Posterior vena cava (tissue), 2 donors: ENCODE data around the gene SLC39A11. TPM values are rescaled to one million over a fixed set of nuclear protein-coding genes. Genes with fewer than 3 reads are reported as not detected.
"Not testable (repeated sequence)": the region's sequence is repeated elsewhere in the genome, so short reads cannot be mapped to it uniquely, and the experiment has no call there.

Experiments
- DNase-seq: peaks from one replicate; pipeline ENCODE4 v3.0.0-alpha.2; 2020; ENCODE audit warnings: low spot score
- intact Hi-C, 2 donors: fragments of 100-400 bp; cut with DNase I; formaldehyde crosslinking; loops; one replicate each; pipeline versions ENCODE4 v1.14.1 to v1.14.2; 2022 to 2023
- total RNA-seq, 2 donors: library from RNA; stranded (reverse); fragmentation: NEBNext Ultra II Directional; extraction: Animal tissue kit (Norgen Biotek cat#: 25700); gene quantifications; one replicate each; pipeline ENCODE4 v1.2.1, GENCODE V29; 2021
- donor health status: DM: yes; HTN: yes; CAD: no.
- donor health status: DM: yes; HTN: yes; CAD: no.

SLC39A11 gene
- total RNA-seq, 2 donors from 2014 or later = 20.6 to 25.8 TPM

DNA sequence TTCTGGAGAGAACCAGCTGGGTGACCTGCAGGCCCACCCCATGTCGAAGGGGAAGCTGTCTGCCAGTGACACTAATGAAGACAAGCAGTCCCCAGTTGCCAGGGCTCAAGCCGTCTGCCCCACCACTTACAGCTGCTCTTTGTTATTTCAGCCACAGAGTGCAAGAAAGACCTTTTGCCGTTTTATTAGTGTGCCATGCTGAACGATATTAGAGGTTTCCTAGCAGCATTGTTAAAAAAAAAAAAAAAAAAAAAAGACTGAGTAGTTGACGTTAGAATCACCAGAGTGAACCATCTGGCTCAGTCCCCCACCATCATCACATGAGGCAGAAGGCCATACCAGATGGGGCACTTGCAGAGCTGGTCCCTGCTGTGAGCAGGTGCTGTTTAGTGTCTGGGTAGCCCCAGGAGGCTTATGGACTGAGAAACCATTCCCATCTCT lies 26.5 kb upstream of the SLC39A11 start:
- no peak for DNase-seq
- intact Hi-C loops = no loop called here

DNA sequence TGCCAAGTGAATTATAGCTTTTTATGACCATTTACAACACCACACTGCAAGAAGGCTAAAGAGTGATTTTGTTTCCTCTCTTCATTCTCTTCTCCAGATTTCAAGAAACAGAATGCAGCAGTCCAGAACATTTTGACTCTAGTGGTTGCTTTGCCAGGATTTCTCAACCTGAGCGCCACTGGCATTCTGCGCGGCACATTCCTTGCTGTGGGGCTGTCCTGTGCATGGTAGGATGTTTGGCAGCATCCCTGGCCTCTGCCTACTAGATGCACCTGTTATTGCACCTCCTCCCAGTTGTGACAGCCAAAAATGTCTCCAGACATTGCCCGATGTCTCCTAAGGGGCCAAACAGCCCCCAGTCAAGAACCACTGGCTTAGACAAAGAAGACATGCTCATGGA lies 25.7 kb upstream of the SLC39A11 start:
- intact Hi-C loops = no loop called here
- DNase-seq = no peak

DNA sequence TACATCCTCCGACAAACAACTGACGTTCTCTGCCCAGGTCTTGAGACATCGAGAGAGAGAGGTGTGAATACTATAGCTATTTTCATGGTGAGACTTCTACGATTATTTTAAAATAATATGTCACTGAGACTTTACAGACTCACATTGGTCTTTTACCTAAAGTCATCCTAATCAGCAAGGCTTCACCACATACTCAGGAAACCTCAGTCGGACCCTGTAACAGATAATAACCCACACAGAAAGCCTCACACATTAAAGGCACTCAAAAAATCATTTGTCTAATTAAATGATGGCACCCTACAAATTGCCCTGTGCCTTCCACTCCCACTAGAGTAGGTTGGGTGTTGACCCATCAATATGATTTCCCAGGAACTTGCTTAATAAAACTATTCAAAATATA lies 19.8 kb upstream of the SLC39A11 start:
- DNase-seq = no peak
- intact Hi-C loops = no loop called here

DNA sequence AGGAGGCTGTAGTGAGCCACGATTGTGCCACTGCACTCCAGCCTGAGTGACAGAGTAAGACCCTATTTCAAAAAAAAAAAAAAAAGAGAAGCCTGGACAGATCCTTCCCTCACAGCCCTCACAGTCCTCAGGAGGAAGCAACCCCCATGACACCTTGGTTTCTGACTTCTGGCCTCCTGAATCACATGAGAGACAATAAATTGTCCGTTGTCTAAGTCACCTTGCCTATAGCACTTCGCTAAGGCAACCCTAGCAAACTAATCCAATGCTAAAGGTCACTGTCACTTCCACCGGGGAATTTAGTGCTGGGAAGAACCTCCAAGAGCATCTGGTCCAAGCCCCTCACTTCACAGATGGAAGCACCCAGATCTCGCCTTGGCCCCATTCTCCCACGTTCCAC lies 18.9 kb upstream of the SLC39A11 start:
- intact Hi-C loops = no loop called here
- DNase-seq = no peak

DNA sequence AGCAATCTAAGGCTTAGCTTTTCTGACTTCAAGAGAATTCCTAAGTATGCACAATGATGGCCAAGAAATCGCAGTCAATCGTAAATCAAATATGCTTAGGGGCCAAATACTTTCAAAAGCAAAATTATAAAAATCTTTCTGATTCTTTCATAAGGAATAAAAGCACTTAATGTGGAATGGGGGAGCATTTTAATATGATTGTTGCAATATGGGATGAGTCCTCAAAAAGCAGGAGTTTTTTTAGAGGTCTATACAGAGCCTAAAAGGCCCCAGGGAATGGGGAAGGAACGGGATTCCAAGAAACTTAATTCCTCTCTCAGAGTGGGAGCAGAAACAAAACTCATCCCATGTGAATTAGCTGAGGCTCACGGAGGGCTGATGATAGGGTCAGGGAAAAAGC lies 14.7 kb upstream of the SLC39A11 start:
- DNase-seq = no peak
- intact Hi-C loops = no loop called here

DNA sequence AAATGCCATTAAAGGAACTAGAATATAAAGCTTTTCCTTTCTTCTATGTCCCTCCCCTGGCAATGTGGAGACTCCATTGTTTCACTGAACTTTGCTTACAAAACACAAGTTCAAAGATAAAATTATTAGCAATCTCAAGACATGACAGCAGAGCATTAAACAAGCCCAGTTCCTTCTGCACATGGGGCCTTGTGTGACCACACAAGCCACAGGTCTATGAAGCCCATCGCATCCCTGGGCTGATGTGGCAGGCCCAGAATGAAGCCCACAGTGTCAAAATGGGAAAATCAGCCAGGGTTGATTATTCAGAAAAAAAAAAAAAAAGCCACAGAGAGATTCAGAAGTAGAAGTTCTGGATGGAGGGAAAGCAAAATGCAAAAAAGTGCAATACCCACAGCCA lies 12.9 kb upstream of the SLC39A11 start:
- intact Hi-C loops = no loop called here
- DNase-seq = no peak

DNA sequence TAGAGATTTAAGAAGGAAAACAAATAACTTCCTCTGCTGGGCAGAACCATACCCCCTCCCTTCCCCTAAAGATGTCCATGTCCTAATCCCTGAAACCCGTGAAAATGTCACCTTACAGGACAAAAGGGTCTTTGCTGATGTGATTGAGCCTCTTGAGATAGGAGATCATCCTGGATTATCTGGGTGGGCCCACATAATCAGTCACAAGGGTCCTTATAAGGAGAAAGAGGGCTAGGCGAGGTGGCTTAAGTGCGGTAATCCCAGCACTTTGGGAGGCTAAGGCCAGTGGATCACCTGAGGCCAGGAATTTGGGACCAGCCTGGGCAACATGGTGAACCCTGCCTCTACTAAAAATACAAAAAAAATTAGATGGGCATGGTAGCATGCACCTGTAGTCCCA lies 12.0 kb upstream of the SLC39A11 start:
- DNase-seq = no peak
- intact Hi-C loops = no loop called here

DNA sequence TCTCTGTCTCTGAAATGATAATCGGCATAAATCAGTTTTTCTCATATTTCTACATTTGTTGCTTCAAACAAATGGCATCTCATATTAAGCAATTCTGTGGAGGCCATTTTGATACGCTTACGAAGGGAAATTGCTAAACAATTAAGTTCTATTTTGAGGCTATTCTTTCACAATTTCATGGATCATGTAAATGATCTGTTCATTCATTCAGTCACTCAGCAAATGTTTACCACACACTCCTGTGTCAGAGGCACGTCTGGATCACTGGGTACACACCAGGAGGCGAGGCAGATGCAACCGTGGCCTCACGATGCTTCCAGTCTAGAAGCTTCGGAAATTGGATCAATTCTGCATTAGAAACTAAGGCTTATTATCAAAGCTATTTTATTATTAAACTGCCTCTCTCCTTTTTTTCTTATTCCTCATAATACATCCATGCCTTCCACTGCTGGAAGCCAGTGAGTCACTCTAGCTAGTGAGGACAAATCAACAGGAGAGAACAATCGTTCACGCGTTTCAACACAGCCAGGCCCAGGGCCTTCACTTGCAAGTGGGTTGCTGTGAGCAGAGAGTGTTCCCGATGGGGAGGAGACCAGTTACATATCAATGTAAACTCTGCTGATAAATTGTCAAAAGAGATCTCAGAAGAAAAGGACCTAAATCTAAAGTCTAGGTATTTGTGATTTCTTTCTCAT lies 11.3 kb upstream of the SLC39A11 start:
- no peak for DNase-seq
- intact Hi-C loops = no loop called here

DNA sequence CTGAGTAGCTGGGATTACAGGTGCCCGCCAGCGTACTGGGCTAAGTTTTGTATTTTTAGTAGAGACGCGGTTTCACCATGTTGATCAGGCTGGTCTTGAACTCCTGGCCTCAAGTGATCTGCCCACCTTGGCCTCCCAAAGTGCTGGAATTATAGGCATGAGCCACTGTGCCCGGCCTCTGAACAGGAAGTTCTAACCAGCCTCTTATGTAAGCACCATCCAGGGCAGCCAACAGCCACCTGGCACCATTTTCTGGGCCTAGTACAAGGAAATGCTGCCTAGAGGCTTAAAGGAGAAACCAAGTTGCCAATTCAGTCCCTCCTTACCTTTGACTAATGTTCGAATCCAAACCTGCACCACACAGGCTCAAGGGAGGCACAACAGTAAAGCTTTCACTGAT lies 8.5 kb upstream of the SLC39A11 start:
- intact Hi-C loops = no loop called here

DNA sequence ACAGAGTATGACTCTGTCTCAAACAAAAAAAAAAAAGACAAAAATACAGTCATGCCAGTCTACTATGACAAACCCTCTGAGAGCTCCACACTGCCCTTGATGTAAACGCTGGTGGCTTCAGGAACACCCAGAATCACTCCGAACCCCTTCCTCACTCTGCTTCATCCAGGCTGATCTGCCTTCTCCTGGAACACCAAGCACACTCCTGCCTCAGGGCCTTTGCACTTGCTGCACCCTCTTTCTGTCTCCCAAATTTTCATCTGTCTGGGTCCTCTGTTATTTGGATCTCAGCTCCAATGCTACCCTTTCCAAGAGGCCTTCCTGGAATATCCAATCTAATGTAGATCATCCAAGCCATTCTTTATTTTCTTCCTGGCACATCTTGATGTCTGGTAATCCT lies 7.9 kb upstream of the SLC39A11 start:
- DNase-seq = no peak
- intact Hi-C loops = no loop called here

More for the DNA sequence above, 8.5 kb upstream of the SLC39A11 start:
- no peak for DNase-seq

DNA sequence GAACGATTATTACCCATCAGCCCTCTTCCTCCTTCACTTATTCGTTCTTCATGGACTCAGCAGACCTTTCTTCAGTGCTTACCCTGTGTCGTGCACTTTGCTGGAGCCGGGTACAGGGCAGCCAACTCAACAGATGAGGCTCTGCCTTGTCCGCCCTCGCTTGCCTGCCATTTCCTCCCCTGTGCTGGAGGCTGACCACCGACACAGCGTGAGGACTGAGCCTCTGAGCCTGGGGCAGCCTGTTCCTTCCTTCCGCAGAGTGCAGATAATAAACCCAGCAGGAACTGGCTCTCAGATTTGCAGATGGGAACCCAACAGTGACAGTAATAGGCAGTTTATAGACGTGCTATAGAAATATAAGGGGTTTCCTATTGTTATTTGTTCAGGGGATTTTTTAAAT lies 7.0 kb upstream of the SLC39A11 start:
- intact Hi-C loops = loop anchor here (10.0 kb wide), 2 partner anchors 115 to 1675 kb away; partner anchors contain the start of gene NAT9 (in 1 of the 2)
- DNase-seq = no peak

DNA sequence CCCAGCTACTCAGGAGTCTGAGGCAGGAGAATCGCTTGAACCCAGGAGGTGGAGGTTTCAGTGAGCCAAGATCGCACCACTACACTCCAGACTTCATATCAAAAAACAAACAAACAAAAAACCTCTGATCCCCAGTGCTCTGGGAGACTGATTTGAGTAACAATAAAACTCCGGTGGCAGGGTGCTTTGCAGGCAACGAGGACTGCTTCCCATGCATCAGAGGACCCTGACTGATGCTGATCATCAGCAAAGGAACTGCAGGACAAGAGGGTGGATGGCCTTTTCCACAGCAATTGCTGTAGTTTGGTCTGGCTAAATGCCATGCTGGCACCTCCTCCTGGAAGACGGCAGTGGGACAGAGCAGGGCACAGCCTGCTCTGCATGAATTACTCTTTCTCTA lies 6.4 kb upstream of the SLC39A11 start:
- intact Hi-C loops = loop anchor here (10.0 kb wide), 2 partner anchors 114 to 1676 kb away; partner anchors contain the start of gene NAT9 (in 1 of the 2)
- DNase-seq = no peak

DNA sequence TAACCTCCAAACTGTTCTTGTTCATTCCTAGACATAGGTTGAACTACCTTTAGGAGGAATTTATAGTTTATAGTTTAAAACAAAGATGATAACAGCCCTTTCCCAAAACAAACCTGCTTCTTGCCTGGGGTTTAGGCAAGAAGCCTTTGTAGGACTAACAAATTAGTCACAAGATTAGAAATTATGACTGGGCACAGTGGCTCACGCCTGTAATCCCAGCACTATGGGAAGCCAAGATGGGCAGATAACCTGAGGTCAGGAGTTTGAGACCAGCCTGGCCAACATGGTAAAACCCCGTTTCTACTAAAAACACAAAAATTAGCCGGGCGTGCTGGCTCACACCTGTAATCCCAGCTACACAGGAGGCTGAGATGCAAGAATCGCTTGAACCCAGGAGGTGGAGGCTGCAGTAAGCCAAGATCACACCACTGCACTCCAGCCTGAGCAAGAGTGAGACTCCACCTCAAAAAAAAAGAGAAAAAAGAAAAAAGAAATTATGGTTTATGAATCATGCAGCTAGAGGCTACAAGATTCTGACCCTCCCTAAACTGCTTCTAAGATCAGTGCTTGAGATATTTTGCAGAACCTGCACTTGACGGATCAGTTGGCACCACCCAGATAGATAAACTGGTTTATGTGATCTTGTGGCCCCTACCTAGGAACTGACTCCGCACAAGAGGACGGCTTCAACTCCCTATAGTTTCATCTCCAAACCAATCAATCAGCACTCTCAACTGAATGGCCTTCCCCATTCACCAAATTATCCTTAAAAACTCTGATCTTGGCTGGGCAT lies 5.7 kb upstream of the SLC39A11 start:
- DNase-seq = not testable (repeated sequence)
- intact Hi-C loops = loop anchor here (10.0 kb wide), 2 partner anchors 113 to 1677 kb away; partner anchors contain the start of gene NAT9 (in 1 of the 2)

DNA sequence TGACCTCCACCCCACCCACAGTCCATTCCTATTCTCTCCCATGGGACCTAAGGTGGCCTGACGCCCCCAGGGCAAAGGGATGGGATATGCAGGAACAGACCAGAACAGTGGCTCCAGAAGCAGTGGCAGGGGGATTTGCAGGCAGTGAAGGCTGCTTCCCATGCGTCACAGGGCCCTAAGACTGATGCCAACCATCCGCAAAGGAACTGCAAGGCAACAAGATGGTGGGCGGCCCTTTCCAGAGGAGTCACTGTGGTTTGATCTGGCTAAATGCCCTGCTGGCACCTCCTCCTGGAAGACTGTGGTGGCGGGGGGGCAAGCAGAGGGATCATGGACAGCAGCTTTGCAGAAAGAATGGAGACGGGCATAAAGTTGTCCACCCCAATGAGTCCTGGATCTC lies 4.4 kb upstream of the SLC39A11 start:
- DNase-seq = no peak
- intact Hi-C loops = loop anchor here (10.0 kb wide), 2 partner anchors 112 to 1678 kb away; partner anchors contain the start of gene NAT9 (in 1 of the 2)

DNA sequence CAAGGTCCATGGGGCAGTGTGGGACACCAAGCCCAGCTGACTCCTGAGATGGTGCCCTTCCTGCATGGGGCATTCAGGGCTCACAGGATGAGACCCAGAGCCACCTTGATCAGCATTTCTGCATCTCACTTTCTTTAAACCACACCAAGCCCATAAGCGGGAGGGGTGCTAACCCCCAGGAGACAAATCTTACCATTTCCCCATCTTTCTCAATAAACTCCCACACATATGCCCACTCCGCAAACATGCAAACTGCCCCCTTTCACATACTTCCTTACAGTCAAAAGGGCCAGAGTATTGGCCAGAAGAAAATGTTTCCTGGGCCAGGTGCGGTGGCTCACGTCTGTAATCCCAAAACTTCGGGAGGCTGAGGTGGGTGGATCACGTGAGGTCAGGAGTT lies 3.7 kb upstream of the SLC39A11 start:
- no peak for DNase-seq
- intact Hi-C loops = loop anchor here (10.0 kb wide), 2 partner anchors 111 to 1679 kb away; partner anchors contain the start of gene NAT9 (in 1 of the 2)

DNA sequence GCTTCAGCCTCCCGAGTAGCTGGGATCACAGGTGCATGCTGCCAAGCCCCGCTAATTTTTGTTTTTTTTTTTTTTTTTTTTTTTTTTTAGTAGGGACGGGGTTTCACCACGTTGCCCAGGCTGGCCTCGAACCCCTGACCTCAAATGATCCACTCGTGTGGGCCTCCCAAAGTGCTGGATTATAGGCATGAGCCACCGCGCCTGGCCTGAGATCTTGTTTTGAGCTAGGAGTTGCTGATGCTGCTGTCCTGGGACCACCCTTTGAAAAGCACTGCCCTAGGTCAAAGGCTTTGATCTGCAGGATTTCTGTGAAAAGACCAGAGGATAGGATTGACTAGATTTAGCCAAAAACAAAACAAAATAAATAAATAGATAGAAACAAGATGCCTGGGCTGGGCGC lies 798 bp upstream of the SLC39A11 start:
- intact Hi-C loops = loop anchor here (10.0 kb wide), 2 partner anchors 108 to 1682 kb away; partner anchors contain the start of gene NAT9 (in 1 of the 2)
- DNase-seq = no peak

DNA sequence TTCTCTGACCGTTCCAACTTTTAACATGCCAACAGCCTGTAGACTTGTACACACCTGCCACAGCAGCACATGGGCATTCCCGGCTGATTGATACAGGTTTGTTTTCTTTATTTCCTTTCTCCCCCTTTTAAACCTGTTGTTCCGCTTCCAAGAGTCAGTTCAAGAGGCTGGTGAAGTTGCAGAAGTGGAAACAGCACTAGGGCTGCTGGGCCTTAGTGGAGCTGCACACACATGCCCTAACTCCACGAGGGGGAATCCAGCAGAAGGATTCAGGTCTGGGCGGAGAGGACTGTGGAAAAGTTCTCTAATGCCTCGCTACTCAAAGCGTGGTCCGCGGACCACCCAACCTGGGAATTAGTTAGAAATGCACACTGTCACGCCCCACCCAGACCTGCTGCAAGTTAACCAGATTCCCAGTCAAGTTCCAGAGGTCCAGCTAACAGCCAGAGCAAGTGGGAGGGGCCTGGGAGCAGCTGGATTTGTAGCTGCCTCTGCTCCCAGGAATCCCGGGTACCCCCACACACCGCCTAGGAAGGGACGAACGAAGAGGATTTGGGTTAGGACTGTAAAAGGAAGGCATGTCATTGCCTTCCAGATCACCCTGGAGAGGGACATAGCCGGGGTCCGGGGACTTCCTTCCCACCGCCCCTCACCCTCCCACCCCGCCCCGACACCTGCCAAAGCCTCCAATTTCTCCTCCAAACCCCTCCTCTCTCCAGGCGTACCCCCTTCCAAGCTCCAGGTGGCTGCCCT lies 542 bp downstream of the SLC39A11 start:
- intact Hi-C loops = loop anchor here (10.0 kb wide), 2 partner anchors 107 to 1683 kb away; partner anchors contain the start of gene NAT9 (in 1 of the 2)
- DNase-seq = no peak

DNA sequence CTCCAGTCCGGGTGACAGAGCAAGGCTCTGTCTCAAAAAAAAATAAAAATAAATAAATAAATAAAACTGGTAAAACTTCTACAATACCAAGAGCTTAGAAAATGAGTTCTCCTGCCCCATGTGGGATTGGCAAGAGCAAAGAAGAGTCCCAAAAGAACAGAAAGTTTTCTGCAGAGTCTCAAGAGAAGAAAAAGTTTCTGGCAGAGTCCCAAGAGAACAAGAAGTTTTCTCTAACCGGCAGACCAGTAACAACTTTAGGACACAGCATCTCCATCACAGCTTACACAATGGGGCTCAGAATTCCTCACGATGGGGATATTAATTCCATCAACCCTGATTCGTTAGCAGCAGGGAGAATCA lies 1.1 kb downstream of the SLC39A11 start:
- intact Hi-C loops = loop anchor here (10.0 kb wide), 2 partner anchors 107 to 1683 kb away; partner anchors contain the start of gene NAT9 (in 1 of the 2)
- no peak for DNase-seq

DNA sequence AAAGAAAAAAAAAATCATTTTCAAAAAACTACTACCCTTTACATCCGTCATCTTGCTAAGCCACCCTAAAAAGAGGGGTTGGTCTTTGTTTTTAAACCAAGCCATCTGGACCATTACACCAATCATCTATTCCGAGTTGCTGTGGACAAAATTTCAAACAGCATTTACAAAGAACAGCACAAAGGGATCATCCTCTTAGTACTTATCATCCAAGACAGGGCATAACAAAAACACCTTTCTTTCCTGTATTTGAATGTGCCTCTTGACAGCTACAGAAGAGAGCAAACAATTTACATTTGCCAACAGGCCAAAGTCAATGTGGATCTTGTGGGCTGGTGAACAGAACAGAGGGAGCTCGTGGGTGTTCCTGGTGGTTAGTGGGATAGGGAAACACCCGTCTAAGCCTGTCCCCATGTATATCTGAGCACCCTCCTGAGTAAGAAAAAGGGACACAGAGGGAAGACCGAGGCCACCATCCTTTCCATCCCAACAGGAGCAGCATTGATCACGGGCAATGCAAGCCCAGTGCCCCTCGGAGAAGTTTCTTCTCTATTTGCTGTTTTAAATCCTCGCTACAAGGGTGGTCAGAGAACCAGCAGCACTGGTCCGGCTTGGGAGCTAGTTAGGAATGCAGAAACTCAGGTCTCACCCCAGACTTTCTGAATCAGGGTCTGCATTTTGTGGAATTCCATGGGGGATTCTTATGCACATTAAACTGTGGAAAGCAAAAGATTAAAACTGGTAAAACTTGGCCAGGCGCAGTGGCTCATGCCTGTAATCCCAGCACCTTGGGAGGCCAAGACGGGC lies 1.9 kb downstream of the SLC39A11 start:
- intact Hi-C loops = loop anchor here (10.0 kb wide), 2 partner anchors 106 to 1684 kb away; partner anchors contain the start of gene NAT9 (in 1 of the 2)
- no peak for DNase-seq
